ENCODE data around the gene LNPK.

The LNPK gene

GRCh38 chr2:175877845-175878544 is 124.1 kb downstream of the LNPK start:
- H3K4me3 ChIP-seq (ENCODE audit: low read depth, low read length), result no peak overlapping the region
- no peaks in the 10 kb centered on the region for H3K4me1 ChIP-seq (ENCODE audit: control insufficient read depth, insufficient read depth, low read length)
- no peaks in the 10 kb centered on the region for H3K9me3 ChIP-seq (ENCODE audit: control insufficient read depth, insufficient read depth, low read depth, low read length)
- no peaks in the 10 kb centered on the region for H3K27me3 ChIP-seq (ENCODE audit: control insufficient read depth, insufficient read depth, low read length)
- no peak overlapping the region for H3K27ac ChIP-seq (ENCODE audit: low read depth, low read length)
- H3K9ac ChIP-seq (ENCODE audit: low read length), result no peak overlapping the region
- no peaks in the 10 kb centered on the region for H3K36me3 ChIP-seq (ENCODE audit: control insufficient read depth, insufficient read depth, low read length)

DNA sequence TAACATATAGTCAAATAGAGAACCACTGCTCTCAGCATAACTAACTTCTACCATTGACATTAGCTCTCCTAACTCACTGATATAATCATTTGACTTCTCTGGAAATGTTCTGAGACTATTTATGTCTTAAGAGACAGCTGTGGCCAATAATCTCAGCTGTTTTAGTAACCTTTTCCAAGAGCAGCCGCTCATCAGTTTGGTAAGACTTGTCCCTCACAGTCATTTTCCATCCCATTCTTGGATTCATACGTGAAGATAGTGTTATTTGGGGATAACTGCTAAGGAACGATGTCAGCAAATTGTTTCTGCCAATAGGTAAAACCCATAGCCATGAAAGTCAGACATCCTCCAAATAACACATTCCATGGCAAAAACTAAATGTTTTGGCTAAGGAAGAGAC is 127.8 kb downstream of the LNPK start:
- H3K4me1 ChIP-seq (ENCODE audit: control insufficient read depth, insufficient read depth, low read length), result no peaks in the 10 kb centered on the region
- H3K9ac ChIP-seq (ENCODE audit: low read length), result no peak overlapping the region
- no peaks in the 10 kb centered on the region for H3K27me3 ChIP-seq (ENCODE audit: control insufficient read depth, insufficient read depth, low read length)
- H3K27ac ChIP-seq (ENCODE audit: low read depth, low read length), result no peak overlapping the region
- H3K36me3 ChIP-seq (ENCODE audit: control insufficient read depth, insufficient read depth, low read length), result no peaks in the 10 kb centered on the region
- H3K9me3 ChIP-seq (ENCODE audit: control insufficient read depth, insufficient read depth, low read depth, low read length), result no peaks in the 10 kb centered on the region
- H3K4me3 ChIP-seq (ENCODE audit: low read depth, low read length), result no peak overlapping the region
